ENCODE data around the gene NCS1. TPM values are rescaled to one million over a fixed set of nuclear protein-coding genes. Genes with fewer than 3 reads are reported as not detected.

NCS1 gene
- total and polyA plus RNA-seq, 9 of the 15 experiments (the other 6 are each of a cell fraction or from before 2014, with no cell fraction given) = 0.28 to 27.0 (median 9.6) TPM

- TF ChIP-seq ZNF318 (IDR thresholded peaks at IDR 0.05; ENCODE audit: borderline replicate concordance in 1 of 2, low read depth in 1 of 2) = no peak
- TF ChIP-seq PHTF2 (CRISPR knock-in tag; IDR thresholded peaks at IDR 0.05) = no peak
- no peak for TF ChIP-seq GTF2E2 (tag; IDR thresholded peaks at IDR 0.05)
- no peak for TF ChIP-seq CREBBP (IDR thresholded peaks at IDR 0.05; ENCODE audit: low read depth, low read length)
These were observed 14.2 kb upstream of the NCS1 start (continued) for GRCh38 chr9:130158001-130158400.

Measured in K562 (cell line).